GM19463 (cell line): ENCODE measurements around the gene PGS1.

ENCODE experiments used
- ATAC-seq: cut with Tn5 transposase; IDR thresholded peaks from one replicate; pipeline ENCODE4 v1.9.1; 2021; ENCODE audit warnings: mild to moderate bottlenecking, moderate library complexity; ENCODE audit not compliant: unreplicated experiment

PGS1 gene

DNA sequence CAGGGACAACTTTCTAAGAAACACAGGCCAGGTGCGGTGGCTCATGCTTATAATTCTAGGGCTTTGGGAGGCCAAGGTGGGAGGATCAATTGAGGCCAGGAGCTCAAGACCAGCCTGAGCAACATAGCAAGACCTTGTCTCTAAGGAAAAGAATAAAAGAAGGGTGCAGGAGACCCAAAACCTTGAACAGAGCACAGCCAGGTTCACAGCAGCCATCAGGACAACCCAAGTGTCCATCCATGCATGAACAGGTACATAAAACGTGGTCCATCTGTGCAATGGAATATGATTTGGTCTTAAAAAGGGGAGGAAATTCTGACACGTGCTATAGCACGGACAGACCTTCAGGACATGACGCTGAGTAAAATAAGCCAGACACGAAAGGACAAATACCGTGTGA is 91.0 kb downstream of the PGS1 start:
- ATAC-seq = no peak

- ATAC-seq = no peak
These were observed 93.2 kb downstream of the PGS1 start for GRCh38 chr17:78471635-78472034.

DNA sequence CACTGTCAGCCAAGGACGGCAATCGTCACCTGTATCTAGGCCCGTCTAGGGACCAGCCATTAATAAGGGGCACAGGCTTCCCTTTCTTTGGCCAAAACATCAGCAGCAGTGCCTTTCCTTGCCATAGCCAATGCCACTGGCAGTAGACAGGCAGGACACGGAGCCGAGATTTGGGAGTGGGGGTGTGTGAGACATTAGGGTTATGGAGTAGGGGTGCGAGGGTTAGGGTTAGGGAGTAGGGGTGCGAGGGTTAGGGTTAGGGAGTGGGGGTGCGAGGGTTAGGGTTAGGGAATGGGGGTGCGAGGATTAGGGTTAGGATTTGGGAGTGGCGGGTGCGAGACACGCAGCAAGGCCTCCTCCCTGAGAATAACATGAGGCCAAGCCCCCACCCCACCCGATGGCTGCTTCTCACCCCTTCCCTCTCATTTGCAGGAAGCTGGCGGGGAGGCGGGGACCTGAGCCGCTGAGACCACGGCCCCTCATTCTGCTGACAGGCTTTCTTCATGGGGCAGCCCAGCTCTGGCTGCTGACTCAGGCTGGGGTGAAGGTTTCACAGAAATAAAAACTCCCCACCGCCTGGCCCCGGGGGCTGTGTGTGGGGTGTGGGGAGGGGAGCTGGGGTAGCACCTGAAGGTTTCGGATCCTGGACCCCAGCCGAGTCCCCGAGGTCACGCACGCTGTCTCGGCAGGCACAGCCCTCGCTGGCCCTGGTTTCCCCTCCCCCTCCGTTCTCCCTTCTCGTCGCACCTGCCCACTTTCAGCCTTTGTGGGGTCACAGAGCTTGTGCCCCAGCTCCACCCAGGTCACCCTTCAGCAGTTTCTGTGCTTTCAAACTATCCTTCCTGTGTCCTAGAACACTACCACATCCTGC is 93.8 kb downstream of the PGS1 start:
- ATAC-seq = peak; percentile 25

- no peak for ATAC-seq
These were observed 95.6 kb downstream of the PGS1 start for GRCh38 chr17:78473951-78474613.
